CD14-positive monocyte (primary cell): ENCODE results near the gene TRIM59. TPM values are rescaled to one million over a fixed set of nuclear protein-coding genes. Genes with fewer than 3 reads are reported as not detected.

ENCODE experiments used
- DNase-seq, 3 donors: peaks; one replicate each; pipeline ENCODE4 v3.0.0-alpha.2; 2011 to 2022
- H2AFZ ChIP-seq: 2 replicates; pipeline ENCODE4 v1.6.0; 2012; ENCODE audit warnings: mild to moderate bottlenecking, low read depth, low read length, inconsistent platforms; ENCODE audit not compliant: insufficient read depth, poor library complexity, severe bottlenecking
- H3K27ac ChIP-seq, 2 donors: 1 replicate in 1 of 2; 2 replicates in 1 of 2; pipeline ENCODE4 v1.5.1; 2012 to 2013; ENCODE audit warnings: low read length in 2 of 2, control low read depth in 1 of 2, inconsistent platforms in 1 of 2, low read depth in 1 of 2, mild to moderate bottlenecking in 1 of 2
- H3K27me3 ChIP-seq, 2 donors: one replicate each; pipeline versions ENCODE4 v1.6.0 to v1.6.1; 2011 to 2013; ENCODE audit warnings: low read length in 2 of 2; ENCODE audit not compliant: control insufficient read depth in 2 of 2, insufficient read depth in 2 of 2
- H3K36me3 ChIP-seq, 2 donors: replicated peaks in 1 of 2; 1 replicate in 1 of 2; 2 replicates in 1 of 2; pipeline versions ENCODE4 v1.5.1 to v1.6.1; 2012 to 2013; ENCODE audit warnings: low read length in 2 of 2, control low read depth in 1 of 2, inconsistent platforms in 1 of 2, mild to moderate bottlenecking in 1 of 2; ENCODE audit not compliant: insufficient read depth in 2 of 2, control insufficient read depth in 1 of 2
- H3K4me1 ChIP-seq, 2 donors: 1 replicate in 1 of 2; 2 replicates in 1 of 2; pipeline versions ENCODE4 v1.5.1 to v1.6.1; 2012 to 2013; ENCODE audit warnings: low read length in 2 of 2, control low read depth in 1 of 2, inconsistent platforms in 1 of 2, mild to moderate bottlenecking in 1 of 2, moderate library complexity in 1 of 2; ENCODE audit not compliant: insufficient read depth in 2 of 2, control insufficient read depth in 1 of 2
- H3K4me2 ChIP-seq: replicated peaks from 2 replicates; pipeline ENCODE3; 2012; ENCODE audit warnings: low read length, moderate library complexity, mild to moderate bottlenecking; ENCODE audit not compliant: poor library complexity, severe bottlenecking; ENCODE audit errors: extremely low read depth
- H3K4me3 ChIP-seq, 3 experiments: fragments of 200-600 bp in 1 of 3; sonication (generic) in 1 of 3; replicated peaks in 1 of 3; 1 replicate in 2 of 3; 2 replicates in 1 of 3; pipeline ENCODE4 v1.5.1; 2011 to 2013; ENCODE audit warnings: low read length in 3 of 3, mild to moderate bottlenecking in 3 of 3, control low read depth in 2 of 3, low read depth in 2 of 3, inconsistent platforms in 1 of 3, moderate library complexity in 1 of 3
- H3K79me2 ChIP-seq: 2 replicates; pipeline ENCODE4 v1.6.0; 2012; ENCODE audit warnings: mild to moderate bottlenecking, control low read depth, inconsistent platforms, low read length, moderate library complexity; ENCODE audit not compliant: insufficient read depth
- H3K9ac ChIP-seq: 2 replicates; pipeline ENCODE4 v1.6.0; 2017; ENCODE audit warnings: low read length, mild to moderate bottlenecking; ENCODE audit not compliant: insufficient read depth, poor library complexity, severe bottlenecking
- H3K9me3 ChIP-seq, 2 donors: replicated peaks in 1 of 2; 1 replicate in 1 of 2; 2 replicates in 1 of 2; pipeline versions ENCODE4 v1.5.1 to v1.6.1; 2012 to 2013; ENCODE audit warnings: low read length in 2 of 2, control low read depth in 1 of 2; ENCODE audit not compliant: control insufficient read depth in 1 of 2, insufficient read depth in 1 of 2
- H4K20me1 ChIP-seq: 2 replicates; pipeline ENCODE4 v1.6.0; 2012; ENCODE audit warnings: mild to moderate bottlenecking, low read length, control low read depth, moderate library complexity; ENCODE audit not compliant: insufficient read depth
- H3K27ac Mint-ChIP-seq, 7 donors: one replicate each; pipeline ENCODE4 v1.8.0; 2020; ENCODE audit warnings: mild to moderate bottlenecking in 7 of 7, mixed read lengths in 7 of 7, moderate library complexity in 6 of 7, inconsistent platforms in 2 of 7
- H3K27me3 Mint-ChIP-seq, 3 donors: one replicate each; pipeline ENCODE4 v1.8.0; 2021 to 2022; ENCODE audit warnings: low read depth in 3 of 3, mild to moderate bottlenecking in 3 of 3, mixed read lengths in 3 of 3, moderate library complexity in 3 of 3, inconsistent platforms in 1 of 3
- H3K36me3 Mint-ChIP-seq, 2 donors: one replicate each; pipeline ENCODE4 v1.8.0; 2020; ENCODE audit warnings: mixed read lengths in 2 of 2, inconsistent platforms in 1 of 2, mild to moderate bottlenecking in 1 of 2
- H3K4me1 Mint-ChIP-seq: one replicate; pipeline ENCODE4 v1.8.0; 2020; ENCODE audit warnings: mild to moderate bottlenecking, mixed read lengths
- H3K4me3 Mint-ChIP-seq, 2 donors: one replicate each; pipeline ENCODE4 v1.8.0; 2020; ENCODE audit warnings: mild to moderate bottlenecking in 2 of 2, mixed read lengths in 2 of 2, moderate library complexity in 1 of 2
- H3K9me3 Mint-ChIP-seq, 7 donors: one replicate each; pipeline ENCODE4 v1.8.0; 2020 to 2022; ENCODE audit warnings: mixed read lengths in 7 of 7, mild to moderate bottlenecking in 6 of 7, moderate library complexity in 6 of 7, inconsistent platforms in 2 of 7
- CTCF ChIP-seq: fragments of 200-600 bp; IDR thresholded peaks from one replicate; pipeline ENCODE4 v1.8.0; 2022; ENCODE audit warnings: antibody characterized with exemption, mild to moderate bottlenecking
- WGBS: methylation state at CpG from one replicate; pipeline ENCODE4 v1.1.5; 2013; ENCODE audit warnings: missing lambda C conversion rate; ENCODE audit not compliant: insufficient coverage; 5-methylcytosine and 5-hydroxymethylcytosine counted together
- intact Hi-C, 2 donors: fragments of 100-400 bp; cut with micrococcal nuclease; formaldehyde crosslinking; loops; one replicate each; pipeline versions ENCODE4 v1.15.0 to v1.15.1; 2023
- polyA plus RNA-seq, 3 donors: library from polyadenylated mRNA; depleted of rRNA in 1 of 3; unstranded in 2 of 3; stranded (reverse) in 1 of 3; fragments of 300-500 nt in 2 of 3; fragments of >200 nt in 1 of 3; fragmentation: Illumina TruSeq in 2 of 3; gene quantifications; 1 replicate in 2 of 3; 2 replicates in 1 of 3; pipeline ENCODE4 v1.2.3, GENCODE V29; 2012 to 2021

The TRIM59 gene
- polyA plus RNA-seq, 3 donors: 2.5 to 4.2 (median 4.2) TPM

- Mint-ChIP-seq H3K9me3 (no peaks in the 10 kb centered on the region), H3K36me3 (no peaks in the 10 kb centered on the region), H3K27ac (no peak overlapping the region), H3K4me1 (peaks cover 7% of the 10 kb centered on the region), H3K4me3 (no peak overlapping the region), H3K27me3 (peaks cover 0 to 2% (median 2%) of the 10 kb centered on the region in 3 donors)
- Histone ChIP-seq H3K36me3 (no peaks in the 10 kb centered on the region), H3K9me3 (no peaks in the 10 kb centered on the region), H4K20me1 (no peaks in the 10 kb centered on the region), H2AFZ (no peak overlapping the region), H3K79me2 (no peaks in the 10 kb centered on the region), H3K27me3 (no peaks in the 10 kb centered on the region), H3K4me3 (no peak overlapping the region), H3K4me1 (peaks cover 3% of the 10 kb centered on the region in 2 donors), H3K4me2 (no peak overlapping the region), H3K27ac (no peak overlapping the region), H3K9ac (no peak overlapping the region)
- DNase-seq: no peak
- intact Hi-C loops: no loop called here
- no peak for TF ChIP-seq CTCF
Observed at GRCh38 chr3:160490166-160490565, 40.6 kb upstream of the TRIM59 start.

- no peaks in the 10 kb centered on the region for H3K36me3 ChIP-seq
- peak overlapping the region; percentile 83 for H3K4me2 ChIP-seq
- peak overlapping the region; percentile 54 for H3K9ac ChIP-seq
- H3K4me3 ChIP-seq: peak overlapping the region in 2 of 3 experiments; percentile 77 to 94
- peak; percentile 60 for TF ChIP-seq CTCF
- no CpG with 5 or more reads among the region's 2 CpGs for WGBS
- H3K9me3 Mint-ChIP-seq: peaks cover 0 to 1% (median 0%) of the 10 kb centered on the region in 7 donors
- H3K27ac ChIP-seq: no peak overlapping the region
- no peak overlapping the region for H3K27ac Mint-ChIP-seq
- peaks cover 0 to 2% (median 2%) of the 10 kb centered on the region in 3 donors for H3K27me3 Mint-ChIP-seq
- peaks cover 3 to 5% of the 10 kb centered on the region in 2 donors for H3K4me1 ChIP-seq
- H3K79me2 ChIP-seq: no peaks in the 10 kb centered on the region
- DNase-seq: peak; percentile 16 to 35 (median 27)
- peak overlapping the region; percentile 81 to 89 for H3K4me3 Mint-ChIP-seq
- no peaks in the 10 kb centered on the region for H3K27me3 ChIP-seq
- intact Hi-C loops: no loop called here
- peaks cover 9% of the 10 kb centered on the region for H3K4me1 Mint-ChIP-seq
- peak overlapping the region; percentile 51 for H2AFZ ChIP-seq
- H3K36me3 Mint-ChIP-seq: no peaks in the 10 kb centered on the region
- no peaks in the 10 kb centered on the region for H3K9me3 ChIP-seq
- no peaks in the 10 kb centered on the region for H4K20me1 ChIP-seq
Observed at GRCh38 chr3:160486459-160486869, 36.9 kb upstream of the TRIM59 start.
